Esophagus (tissue), 2 donors: ENCODE measurements around the gene SLC35G2. TPM values are rescaled to one million over a fixed set of nuclear protein-coding genes. Genes with fewer than 3 reads are reported as not detected.
A peak's percentile ranks its signal among the peaks of the same experiment; 100 is the strongest.

ENCODE experiments used
- H3K27ac ChIP-seq, 2 donors: one replicate each; pipeline ENCODE4 v1.5.1; 2013; ENCODE audit warnings: low read depth in 2 of 2, mild to moderate bottlenecking in 2 of 2, inconsistent platforms in 1 of 2, low read length in 1 of 2, moderate library complexity in 1 of 2
- H3K27me3 ChIP-seq, 2 donors: one replicate each; pipeline ENCODE4 v1.6.1; 2013; ENCODE audit warnings: low read length in 2 of 2, control low read depth in 1 of 2, mild to moderate bottlenecking in 1 of 2; ENCODE audit not compliant: insufficient read depth in 2 of 2, control insufficient read depth in 1 of 2
- H3K36me3 ChIP-seq, 2 donors: one replicate each; pipeline ENCODE4 v1.6.1; 2013; ENCODE audit warnings: low read length in 1 of 2; ENCODE audit not compliant: control insufficient read depth in 2 of 2, insufficient read depth in 2 of 2
- H3K4me1 ChIP-seq, 2 donors: one replicate each; pipeline ENCODE4 v1.6.1; 2013; ENCODE audit warnings: low read length in 1 of 2; ENCODE audit not compliant: control insufficient read depth in 2 of 2, insufficient read depth in 2 of 2
- H3K4me3 ChIP-seq, 2 donors: one replicate each; pipeline ENCODE4 v1.5.1; 2013; ENCODE audit warnings: low read length in 2 of 2, mild to moderate bottlenecking in 2 of 2, low read depth in 1 of 2, moderate library complexity in 1 of 2
- H3K9me3 ChIP-seq, 2 donors: one replicate each; pipeline ENCODE4 v1.6.1; 2013; ENCODE audit warnings: mild to moderate bottlenecking in 2 of 2, low read depth in 1 of 2, low read length in 1 of 2, moderate library complexity in 1 of 2; ENCODE audit not compliant: control insufficient read depth in 2 of 2, insufficient read depth in 1 of 2
- WGBS, 2 donors: extraction: QIAGEN DNeasy Blood & Tissue Kit; methylation state at CpG; one replicate each; pipeline ENCODE4 v1.1.7; 2013; 5-methylcytosine and 5-hydroxymethylcytosine counted together
- polyA plus RNA-seq, 2 donors: library from polyadenylated mRNA; stranded (reverse); fragments of 200-250 nt; gene quantifications; one replicate each; pipeline ENCODE4 v1.2.3, GENCODE V29; 2013
- donor health status: healthy with polysubstance abuse.
- donor health status: Bipolar disorder and iron deficiency.

The SLC35G2 gene
- 1 to 10 TPM; 1.1 to 1.3 TPM for polyA plus RNA-seq

DNA sequence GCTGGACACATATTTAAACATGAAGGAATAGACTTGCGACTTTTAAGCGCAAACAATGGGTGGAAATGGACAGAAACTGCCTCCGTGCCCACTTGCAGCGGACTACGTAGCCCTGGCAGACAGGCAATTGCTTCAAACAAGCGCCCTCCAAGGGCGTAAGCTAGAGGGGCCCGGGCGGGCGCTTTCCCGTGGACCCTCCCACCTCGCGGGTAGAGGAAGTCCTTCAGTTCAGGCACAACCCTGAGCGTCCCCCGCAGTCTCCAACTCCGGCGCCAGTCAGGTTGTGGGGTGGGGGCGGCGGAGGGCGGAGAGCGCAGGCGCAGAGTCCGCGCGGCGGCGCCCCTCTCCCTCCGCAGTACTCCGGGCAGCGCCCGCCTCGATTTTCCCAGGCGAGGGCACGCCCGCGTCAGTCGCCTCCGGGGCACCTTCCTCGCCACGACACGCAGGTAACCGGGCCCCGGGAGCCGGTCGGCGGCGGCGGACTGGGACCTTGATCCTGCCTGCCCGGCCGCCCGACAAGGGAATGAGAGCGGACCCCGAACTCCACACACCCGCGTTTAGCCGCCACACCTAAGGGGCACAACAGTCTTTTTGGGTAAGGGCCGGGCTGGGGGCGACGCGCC is at the start of gene SLC35G2:
Gene SLC35G2, plus strand, starts transcription at position 358 of the 623 bp plus-strand sequence. CDS start 35,335 bp downstream, outside the sequence.
- Histone ChIP-seq H3K36me3 (no peaks in the 10 kb centered on the region), H3K4me1 (peaks cover 0 to 2% of the 10 kb centered on the region in 2 donors), H3K27ac (peak within 1 kb of the TSS; percentile 14 to 47), H3K4me3 (peak within 1 kb of the TSS; percentile 55 to 62), H3K9me3 (no peaks in the 10 kb centered on the region), H3K27me3 (no peaks in the 10 kb centered on the region)
- 1 to 2% methylated on average over 49 to 60 of the region's 60 CpGs for WGBS, 2 donors

DNA sequence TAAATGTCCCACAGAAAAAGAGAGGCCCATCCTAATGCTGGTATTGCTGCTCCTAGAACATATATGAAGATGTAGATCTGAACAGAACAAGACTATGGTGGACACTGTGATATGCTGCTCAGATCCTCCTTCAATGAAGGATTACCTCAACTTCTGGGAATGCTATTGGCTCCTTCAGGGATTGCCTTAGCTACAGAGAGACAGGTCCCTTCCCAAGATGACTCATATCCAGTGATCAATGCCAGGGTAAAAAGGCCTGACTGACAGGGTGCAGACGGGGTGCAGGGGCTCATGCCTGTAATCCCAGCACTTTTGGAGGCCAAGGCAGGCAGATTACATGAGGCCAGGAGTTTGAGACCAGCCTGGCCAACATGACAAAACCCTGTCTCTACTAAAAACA is 46.2 kb upstream of the SLC35G2 start:
- H3K4me1 ChIP-seq, result no peaks in the 10 kb centered on the region
- H3K4me3 ChIP-seq, result no peak overlapping the region
- no peaks in the 10 kb centered on the region for H3K27me3 ChIP-seq
- H3K9me3 ChIP-seq, result no peaks in the 10 kb centered on the region
- H3K36me3 ChIP-seq, result no peaks in the 10 kb centered on the region
- 44% methylated on average over 1 of the region's 1 CpG for WGBS, 2 donors
- H3K27ac ChIP-seq, result no peak overlapping the region

DNA sequence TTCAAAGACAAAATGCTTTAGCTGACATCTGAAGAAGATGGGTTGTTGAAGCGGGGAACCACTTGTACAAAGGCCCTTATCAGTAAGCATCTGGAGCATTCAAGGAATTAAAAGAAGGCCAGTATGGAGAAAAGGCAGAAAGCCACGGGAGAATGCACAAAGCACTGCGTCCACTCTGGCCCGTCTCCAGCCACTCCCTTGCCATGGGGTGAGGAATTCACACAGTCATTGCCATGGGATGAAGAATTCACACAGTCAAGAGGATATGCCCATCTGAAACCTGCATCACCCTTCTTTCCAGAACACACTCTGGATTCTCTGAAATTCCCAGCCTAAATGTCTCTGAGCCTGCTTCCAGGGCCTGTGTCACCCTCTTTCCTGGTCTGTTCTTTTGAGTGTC is 40.1 kb upstream of the SLC35G2 start:
- 57 to 68% methylated on average over 4 of the region's 4 CpGs for WGBS, 2 donors
- Histone ChIP-seq H3K27ac (no peak overlapping the region), H3K4me3 (no peak overlapping the region), H3K27me3 (no peaks in the 10 kb centered on the region), H3K9me3 (no peaks in the 10 kb centered on the region), H3K36me3 (no peaks in the 10 kb centered on the region), H3K4me1 (no peaks in the 10 kb centered on the region)

DNA sequence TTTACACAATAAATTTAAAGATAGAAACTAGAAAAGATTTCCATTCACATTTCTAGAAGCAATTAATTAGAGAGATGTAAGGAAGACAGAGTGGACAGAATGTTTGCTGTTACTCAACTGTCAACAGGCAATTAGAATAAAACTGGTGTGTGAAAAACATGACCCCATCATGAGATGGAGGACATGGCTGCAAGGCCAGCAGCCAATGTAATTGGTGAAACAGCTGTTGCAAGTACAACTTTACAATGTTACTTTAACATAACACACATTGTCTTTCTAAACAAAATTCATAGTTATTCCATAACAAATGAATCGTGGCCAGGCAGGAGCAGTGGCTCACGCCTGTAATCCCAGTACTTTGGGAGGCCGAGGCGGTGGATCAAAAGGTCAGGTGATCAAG is 38.2 kb upstream of the SLC35G2 start:
- Histone ChIP-seq H3K27ac (no peak overlapping the region), H3K27me3 (no peaks in the 10 kb centered on the region), H3K36me3 (no peaks in the 10 kb centered on the region), H3K4me1 (no peaks in the 10 kb centered on the region), H3K9me3 (no peaks in the 10 kb centered on the region), H3K4me3 (no peak overlapping the region)
- WGBS, 2 donors, result 87 to 89% methylated on average over 4 of the region's 4 CpGs

DNA sequence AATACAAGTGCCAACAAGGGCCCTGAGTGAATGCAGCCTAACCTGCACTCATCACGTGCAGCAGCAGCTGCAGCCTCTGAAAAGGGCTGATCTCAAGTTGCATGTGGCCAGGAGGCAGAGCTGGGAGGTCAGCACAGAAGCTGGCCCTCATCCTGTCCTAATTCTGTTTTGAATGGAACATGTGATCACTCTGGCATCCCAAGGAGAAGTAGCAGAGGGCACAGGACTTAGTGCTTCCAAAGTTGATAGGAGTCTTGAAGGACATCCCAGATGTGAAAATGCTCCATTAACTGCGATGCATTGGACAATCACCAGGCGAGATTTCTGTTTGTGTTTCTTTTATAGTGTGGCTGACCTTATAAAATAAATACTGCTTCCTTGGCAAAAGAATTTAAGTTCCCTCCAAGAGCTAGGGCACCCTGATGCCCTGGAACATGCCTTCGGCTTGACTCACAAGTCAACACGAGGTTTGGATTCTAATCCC is 35.2 kb upstream of the SLC35G2 start:
- H3K9me3 ChIP-seq, result no peaks in the 10 kb centered on the region
- WGBS, 2 donors, result 61 to 63% methylated on average over 5 of the region's 5 CpGs
- no peaks in the 10 kb centered on the region for H3K27me3 ChIP-seq
- no peak overlapping the region for H3K27ac ChIP-seq
- H3K4me3 ChIP-seq, result no peak overlapping the region
- H3K4me1 ChIP-seq, result peaks cover 0 to 2% of the 10 kb centered on the region in 2 donors
- H3K36me3 ChIP-seq, result no peaks in the 10 kb centered on the region

DNA sequence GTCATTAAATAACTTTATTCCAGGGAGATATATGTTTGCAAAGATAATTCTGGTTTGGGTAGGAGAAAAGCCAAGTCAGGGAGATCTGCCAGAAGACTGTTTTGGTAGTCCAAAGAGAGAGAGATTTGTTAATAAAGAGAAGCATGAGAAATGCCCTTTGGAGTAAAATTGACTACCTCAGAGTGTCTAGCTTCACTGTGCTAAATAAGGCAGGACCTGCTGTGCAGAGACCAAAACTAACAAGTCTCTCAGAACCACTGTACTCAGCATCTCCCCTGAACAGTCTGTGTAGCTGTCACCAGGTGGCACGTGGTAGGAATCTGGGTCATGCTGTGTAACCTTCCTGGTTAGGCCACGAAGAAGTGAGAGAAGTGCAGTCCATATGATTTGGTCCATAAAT is 31.6 kb upstream of the SLC35G2 start:
- H3K9me3 ChIP-seq, result no peaks in the 10 kb centered on the region
- 36 to 54% methylated on average over 2 of the region's 2 CpGs for WGBS, 2 donors
- H3K4me1 ChIP-seq, result peaks cover 0 to 2% of the 10 kb centered on the region in 2 donors
- no peak overlapping the region for H3K4me3 ChIP-seq
- H3K36me3 ChIP-seq, result no peaks in the 10 kb centered on the region
- peak overlapping the region; percentile 8 to 16 for H3K27ac ChIP-seq
- H3K27me3 ChIP-seq, result no peaks in the 10 kb centered on the region

DNA sequence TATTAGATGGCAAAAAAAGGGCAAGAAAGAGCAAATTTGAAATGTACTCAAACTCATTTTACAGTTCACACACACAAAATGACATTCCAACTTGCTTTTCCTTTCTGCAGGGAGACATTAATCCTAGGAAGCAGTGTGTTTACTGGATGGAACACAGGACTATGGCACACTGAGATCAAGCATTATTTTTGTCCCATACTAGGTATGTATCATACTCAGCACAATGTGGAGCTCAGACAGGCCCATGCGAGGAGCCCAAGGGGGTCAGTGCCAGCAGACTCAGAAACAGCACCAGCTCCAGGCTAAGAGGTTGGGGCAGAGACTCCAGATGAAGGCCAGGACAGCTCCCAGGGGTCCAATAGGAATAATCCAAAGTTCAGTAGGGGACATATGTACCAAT is 30.8 kb upstream of the SLC35G2 start:
- H3K4me3 ChIP-seq, result no peak overlapping the region
- H3K9me3 ChIP-seq, result no peaks in the 10 kb centered on the region
- peaks cover 0 to 2% of the 10 kb centered on the region in 2 donors for H3K4me1 ChIP-seq
- no peaks in the 10 kb centered on the region for H3K36me3 ChIP-seq
- H3K27me3 ChIP-seq, result no peaks in the 10 kb centered on the region
- H3K27ac ChIP-seq, result no peak overlapping the region
- 86 to 89% methylated on average over 1 of the region's 1 CpG for WGBS, 2 donors

DNA sequence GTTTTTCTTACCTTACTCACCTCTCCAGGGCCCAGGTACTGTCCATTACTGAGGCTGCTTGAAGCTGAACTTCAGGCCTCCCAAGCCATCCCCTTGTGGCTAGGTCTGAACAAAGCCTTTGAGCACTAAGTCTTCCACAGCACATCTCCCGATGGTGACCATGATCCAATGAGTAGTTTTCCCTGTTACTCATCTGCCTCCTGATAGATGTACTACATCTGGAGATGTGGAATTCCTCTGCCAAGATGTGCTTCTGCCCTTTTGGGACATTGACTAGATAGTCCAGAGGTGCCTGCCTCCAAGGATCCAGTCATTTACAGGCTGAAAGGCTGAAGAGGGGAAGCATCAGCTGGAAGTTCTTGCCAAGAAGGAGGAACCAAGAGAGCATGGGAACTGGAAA is 28.9 kb upstream of the SLC35G2 start:
- no peak overlapping the region for H3K27ac ChIP-seq
- H3K4me1 ChIP-seq, result peaks cover 0 to 2% of the 10 kb centered on the region in 2 donors
- H3K36me3 ChIP-seq, result no peaks in the 10 kb centered on the region
- H3K4me3 ChIP-seq, result no peak overlapping the region
- WGBS, 2 donors, result 93 to 96% methylated on average over 1 of the region's 1 CpG
- no peaks in the 10 kb centered on the region for H3K9me3 ChIP-seq
- H3K27me3 ChIP-seq, result no peaks in the 10 kb centered on the region

DNA sequence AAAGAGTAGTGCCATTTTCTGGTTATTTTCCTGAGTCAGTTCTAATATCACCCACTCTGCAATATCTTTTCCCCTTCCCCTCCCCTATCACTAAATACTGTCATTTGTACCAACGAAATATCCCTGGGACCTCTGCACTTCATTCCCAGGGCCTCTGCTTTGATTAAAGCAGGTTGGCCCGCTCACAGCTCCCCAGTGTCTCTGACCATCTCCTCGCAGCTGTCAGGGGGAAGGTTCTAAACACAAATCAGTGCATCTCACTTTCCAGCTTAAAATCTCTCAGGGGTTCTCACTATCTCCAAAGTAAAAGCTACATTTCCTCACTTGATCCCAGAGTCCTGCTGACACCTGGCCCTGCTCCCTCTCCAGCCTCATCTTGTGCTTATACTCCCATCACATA is 28.1 kb upstream of the SLC35G2 start:
- 87 to 96% methylated on average over 3 of the region's 3 CpGs for WGBS, 2 donors
- H3K27ac ChIP-seq, result no peak overlapping the region
- H3K9me3 ChIP-seq, result no peaks in the 10 kb centered on the region
- no peaks in the 10 kb centered on the region for H3K27me3 ChIP-seq
- H3K36me3 ChIP-seq, result no peaks in the 10 kb centered on the region
- H3K4me1 ChIP-seq, result peaks cover 0 to 2% of the 10 kb centered on the region in 2 donors
- no peak overlapping the region for H3K4me3 ChIP-seq
